NK-92 treated with Interleukin-12 subunit alpha and Interleukin-12 subunit beta, amount 100 ng/mL, for 24 hours (cell line): ENCODE data around the gene DIAPH3.
A peak's percentile ranks its signal among the peaks of the same experiment; 100 is the strongest.
"Not testable (repeated sequence)": the region's sequence is repeated elsewhere in the genome, so short reads cannot be mapped to it uniquely, and the experiment has no call there.

Experiments
- DNase-seq: peaks from one replicate; lab custom pipeline; 2025; lab: John Stamatoyannopoulos, UW

Gene DIAPH3

GRCh38 chr13:60163478-60164233, at the start of gene DIAPH3:
DIAPH3 (minus strand) TSS chr13:60163928; CDS start chr13:60163766, 162 bp downstream.
- DNase-seq, result peak; percentile 92

- DNase-seq, result no peak
Observed at GRCh38 chr13:60213236-60213744, 49.6 kb upstream of the DIAPH3 start.

GRCh38 chr13:60211548-60211947, 47.8 kb upstream of the DIAPH3 start:
- no peak for DNase-seq

- DNase-seq, result no peak
Observed at GRCh38 chr13:60210510-60211330, 47.0 kb upstream of the DIAPH3 start.

- DNase-seq, result not testable (repeated sequence)
Observed at GRCh38 chr13:60205499-60205898, 41.8 kb upstream of the DIAPH3 start.

- DNase-seq, result no peak
Observed at GRCh38 chr13:60201286-60201685, 37.6 kb upstream of the DIAPH3 start.

GRCh38 chr13:60195893-60196292, 32.2 kb upstream of the DIAPH3 start:
- not testable (repeated sequence) for DNase-seq

- DNase-seq, result no peak
Observed at GRCh38 chr13:60182907-60183306, 19.2 kb upstream of the DIAPH3 start.

GRCh38 chr13:60178327-60178726, 14.6 kb upstream of the DIAPH3 start:
- no peak for DNase-seq

- no peak for DNase-seq
Observed at GRCh38 chr13:60175571-60175970, 11.8 kb upstream of the DIAPH3 start.

GRCh38 chr13:60174113-60174512, 10.4 kb upstream of the DIAPH3 start:
- no peak for DNase-seq

GRCh38 chr13:60172111-60172510, 8.4 kb upstream of the DIAPH3 start:
- no peak for DNase-seq

GRCh38 chr13:60170414-60170813, 6.7 kb upstream of the DIAPH3 start:
- DNase-seq, result no peak

GRCh38 chr13:60169239-60170031, 5.7 kb upstream of the DIAPH3 start:
- no peak for DNase-seq

GRCh38 chr13:60167121-60167520, 3.4 kb upstream of the DIAPH3 start:
- DNase-seq, result no peak

- DNase-seq, result no peak
Observed at GRCh38 chr13:60165391-60166099, 1.8 kb upstream of the DIAPH3 start.

- DNase-seq, result no peak
Observed at GRCh38 chr13:60164234-60164889, 634 bp upstream of the DIAPH3 start.

- DNase-seq, result no peak
Observed at GRCh38 chr13:60162096-60162495, 1.6 kb downstream of the DIAPH3 start.

- DNase-seq, result no peak
Observed at GRCh38 chr13:60158321-60158801, 5.4 kb downstream of the DIAPH3 start.

GRCh38 chr13:60155978-60156377, 7.8 kb downstream of the DIAPH3 start:
- no peak for DNase-seq

- no peak for DNase-seq
Observed at GRCh38 chr13:60152904-60153303, 10.8 kb downstream of the DIAPH3 start.
